NCI-H524 treated with DMSO at 0.1 percent for 48 hours (cell line): Measurements from ENCODE around the gene PHLPP1.

Experiments used
- DNase-seq: peaks from one replicate; lab custom pipeline; 2025; lab: John Stamatoyannopoulos, UW

PHLPP1 gene

GRCh38 chr18:62847081-62847480 lies 131.7 kb downstream of the PHLPP1 start:
- no peak for DNase-seq

GRCh38 chr18:62848946-62849345 lies 133.6 kb downstream of the PHLPP1 start:
- no peak for DNase-seq

GRCh38 chr18:62850619-62851306 lies 135.4 kb downstream of the PHLPP1 start:
- no peak for DNase-seq

GRCh38 chr18:62852851-62853250 lies 137.5 kb downstream of the PHLPP1 start:
- DNase-seq = no peak

- no peak for DNase-seq
Measured at GRCh38 chr18:62856294-62856693, 141.0 kb downstream of the PHLPP1 start.

- no peak for DNase-seq
Measured at GRCh38 chr18:62857263-62857976, 142.1 kb downstream of the PHLPP1 start.

- no peak for DNase-seq
Measured at GRCh38 chr18:62860062-62860461, 144.7 kb downstream of the PHLPP1 start.

GRCh38 chr18:62862466-62862865 lies 147.1 kb downstream of the PHLPP1 start:
- no peak for DNase-seq

GRCh38 chr18:62863579-62864001 lies 148.2 kb downstream of the PHLPP1 start:
- no peak for DNase-seq

- DNase-seq = no peak
Measured at GRCh38 chr18:62865498-62865897, 150.2 kb downstream of the PHLPP1 start.

GRCh38 chr18:62867534-62867933 lies 152.2 kb downstream of the PHLPP1 start:
- no peak for DNase-seq

- DNase-seq = no peak
Measured at GRCh38 chr18:62868645-62869044, 153.3 kb downstream of the PHLPP1 start.

GRCh38 chr18:62870643-62871042 lies 155.3 kb downstream of the PHLPP1 start:
- no peak for DNase-seq

GRCh38 chr18:62875323-62875722 lies 160.0 kb downstream of the PHLPP1 start:
- DNase-seq = no peak

- DNase-seq = no peak
Measured at GRCh38 chr18:62876111-62876510, 160.8 kb downstream of the PHLPP1 start.

GRCh38 chr18:62876828-62877227 lies 161.5 kb downstream of the PHLPP1 start:
- no peak for DNase-seq

GRCh38 chr18:62877411-62878221 lies 162.3 kb downstream of the PHLPP1 start:
- DNase-seq = no peak

- DNase-seq = no peak
Measured at GRCh38 chr18:62878305-62878704, 163.0 kb downstream of the PHLPP1 start.

- DNase-seq = no peak
Measured at GRCh38 chr18:62880034-62880433, 164.7 kb downstream of the PHLPP1 start.

- DNase-seq = no peak
Measured at GRCh38 chr18:62880673-62881364, 165.5 kb downstream of the PHLPP1 start.

GRCh38 chr18:62881509-62882016 lies 166.2 kb downstream of the PHLPP1 start:
- no peak for DNase-seq
